Measurements from ENCODE around the gene PCDHA8.

DNA sequence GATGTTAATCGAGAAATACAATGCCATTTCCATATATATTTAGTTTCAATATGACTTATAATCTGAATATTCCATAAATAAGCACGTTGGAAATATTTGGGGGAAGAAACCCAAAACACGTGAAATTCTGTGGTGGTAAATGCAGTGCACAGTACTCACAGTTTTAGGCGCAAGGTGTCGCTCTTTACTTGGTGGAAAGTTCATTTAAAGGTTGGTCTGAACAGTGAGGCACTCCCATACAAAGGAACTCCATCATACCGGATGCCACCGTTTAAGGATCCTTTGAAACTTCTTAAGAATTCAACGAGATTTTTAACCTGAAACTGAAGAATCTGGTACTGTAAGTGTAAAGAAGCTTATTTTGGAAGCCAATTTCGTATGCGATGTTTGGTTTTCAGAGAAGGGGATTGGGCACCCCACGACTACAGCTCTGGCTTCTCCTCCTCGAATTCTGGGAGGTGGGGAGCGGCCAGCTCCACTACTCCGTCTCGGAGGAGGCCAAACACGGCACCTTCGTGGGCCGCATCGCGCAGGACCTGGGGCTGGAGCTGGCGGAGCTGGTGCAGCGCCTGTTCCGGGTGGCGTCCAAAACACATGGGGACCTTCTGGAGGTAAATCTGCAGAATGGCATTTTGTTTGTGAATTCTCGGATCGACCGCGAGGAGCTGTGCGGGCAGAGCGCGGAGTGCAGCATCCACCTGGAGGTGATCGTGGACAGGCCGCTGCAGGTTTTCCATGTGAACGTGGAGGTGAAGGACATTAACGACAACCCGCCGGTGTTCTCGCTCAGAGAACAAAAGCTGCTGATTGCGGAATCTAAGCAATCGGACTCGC lies 28.0 kb downstream of the PCDHA8 start, which contains the start of gene PCDHA11:
- no peak for TF ChIP-seq POLR2A (IDR thresholded peaks at IDR 0.05)
- TF ChIP-seq, protein P1, sequence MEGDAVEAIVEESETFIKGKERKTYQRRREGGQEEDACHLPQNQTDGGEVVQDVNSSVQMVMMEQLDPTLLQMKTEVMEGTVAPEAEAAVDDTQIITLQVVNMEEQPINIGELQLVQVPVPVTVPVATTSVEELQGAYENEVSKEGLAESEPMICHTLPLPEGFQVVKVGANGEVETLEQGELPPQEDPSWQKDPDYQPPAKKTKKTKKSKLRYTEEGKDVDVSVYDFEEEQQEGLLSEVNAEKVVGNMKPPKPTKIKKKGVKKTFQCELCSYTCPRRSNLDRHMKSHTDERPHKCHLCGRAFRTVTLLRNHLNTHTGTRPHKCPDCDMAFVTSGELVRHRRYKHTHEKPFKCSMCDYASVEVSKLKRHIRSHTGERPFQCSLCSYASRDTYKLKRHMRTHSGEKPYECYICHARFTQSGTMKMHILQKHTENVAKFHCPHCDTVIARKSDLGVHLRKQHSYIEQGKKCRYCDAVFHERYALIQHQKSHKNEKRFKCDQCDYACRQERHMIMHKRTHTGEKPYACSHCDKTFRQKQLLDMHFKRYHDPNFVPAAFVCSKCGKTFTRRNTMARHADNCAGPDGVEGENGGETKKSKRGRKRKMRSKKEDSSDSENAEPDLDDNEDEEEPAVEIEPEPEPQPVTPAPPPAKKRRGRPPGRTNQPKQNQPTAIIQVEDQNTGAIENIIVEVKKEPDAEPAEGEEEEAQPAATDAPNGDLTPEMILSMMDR (IDR thresholded peaks at IDR 0.05): peak in 2 of 3 experiments; percentile 25 to 35

Data from testis (tissue), 2 donors.